IMR-90 (cell line): ENCODE data around the gene SH3BGRL. TPM values are rescaled to one million over a fixed set of nuclear protein-coding genes. Genes with fewer than 3 reads are reported as not detected.

Experiments
- ATAC-seq: fragments of 200-7000 bp; cut with Tn5 transposase; 2 replicates; pipeline ENCODE4 v1.9.1; 2020; ENCODE audit warnings: low read depth, mild to moderate bottlenecking, moderate library complexity
- BruUV-seq: library from RNA; stranded (reverse); fragments of 400-500 nt; replicated peaks from 2 replicates; lab custom pipeline; 2021; lab: Mats Ljungman, UMichigan
- CTCF ChIA-PET: fragments of 300-600 bp; formaldehyde crosslinking; extraction: SDS; loops from one replicate; lab custom pipeline; 2021; ENCODE audit warnings: antibody characterized with exemption; lab: Yijun Ruan, JAX
- POLR2A ChIA-PET: fragments of 300-600 bp; sonication (Branson Sonifier 250); formaldehyde crosslinking; loops from one replicate; lab custom pipeline; 2022; ENCODE audit warnings: antibody characterized with exemption; ENCODE audit not compliant: unreplicated experiment; lab: Charles Lee
- DNase-seq: peaks from one replicate; pipeline ENCODE4 v3.0.0; 2013
- H2AFZ ChIP-seq: replicated peaks from 2 replicates; pipeline ENCODE3; 2013; ENCODE audit warnings: low read length, mild to moderate bottlenecking; ENCODE audit not compliant: poor library complexity
- H2AK5ac ChIP-seq: 2 replicates; pipeline ENCODE4 v1.6.1; 2013; ENCODE audit warnings: low read depth, low read length, inconsistent platforms
- H2AK9ac ChIP-seq: replicated peaks from 2 replicates; pipeline ENCODE3; 2013; ENCODE audit warnings: mild to moderate bottlenecking, low read depth, low read length, moderate library complexity; ENCODE audit not compliant: poor library complexity
- H2BK120ac ChIP-seq: 2 replicates; pipeline ENCODE4 v1.6.1; 2013; ENCODE audit warnings: low read depth, low read length, inconsistent platforms
- H2BK15ac ChIP-seq: 3 replicates; pipeline ENCODE4 v1.6.1; 2013; ENCODE audit warnings: low read depth, low read length, inconsistent platforms
- H2BK20ac ChIP-seq: 2 replicates; pipeline ENCODE4 v1.6.1; 2013; ENCODE audit warnings: low read depth, mild to moderate bottlenecking, inconsistent platforms, low read length, moderate library complexity
- H2BK5ac ChIP-seq: 2 replicates; pipeline ENCODE4 v1.6.1; 2013; ENCODE audit warnings: mild to moderate bottlenecking, low read depth, low read length, inconsistent platforms; ENCODE audit not compliant: poor library complexity, severe bottlenecking
- H3K14ac ChIP-seq: replicated peaks from 2 replicates; pipeline ENCODE4 v1.6.1; 2013; ENCODE audit warnings: low read depth, low read length, inconsistent platforms
- H3K18ac ChIP-seq: 2 replicates; pipeline ENCODE4 v1.6.1; 2013; ENCODE audit warnings: low read depth, low read length, control low read depth
- H3K23ac ChIP-seq: 2 replicates; pipeline ENCODE4 v1.6.1; 2013; ENCODE audit warnings: low read depth, low read length, inconsistent platforms
- H3K27ac ChIP-seq: 2 replicates; pipeline ENCODE4 v1.5.1; 2013; ENCODE audit warnings: mild to moderate bottlenecking, control low read depth, low read length; ENCODE audit not compliant: insufficient read depth
- H3K27me3 ChIP-seq: 2 replicates; pipeline ENCODE4 v1.6.1; 2013; ENCODE audit warnings: low read length; ENCODE audit not compliant: control insufficient read depth, insufficient read depth
- H3K36me3 ChIP-seq: 2 replicates; pipeline ENCODE4 v1.6.1; 2013; ENCODE audit warnings: low read length, mixed read lengths; ENCODE audit not compliant: control insufficient read depth, insufficient read depth
- H3K4ac ChIP-seq: 2 replicates; pipeline ENCODE4 v1.6.1; 2013; ENCODE audit warnings: low read depth, low read length, inconsistent platforms
- H3K4me1 ChIP-seq: 2 replicates; pipeline ENCODE4 v1.6.1; 2013; ENCODE audit warnings: low read length, mixed read lengths; ENCODE audit not compliant: control insufficient read depth, insufficient read depth
- H3K4me2 ChIP-seq: 2 replicates; pipeline ENCODE4 v1.6.1; 2013; ENCODE audit warnings: low read depth, mild to moderate bottlenecking, control low read depth, low read length, moderate library complexity
- H3K4me3 ChIP-seq: 2 replicates; pipeline ENCODE4 v1.5.1; 2013; ENCODE audit warnings: low read depth, mild to moderate bottlenecking, control low read depth, low read length, moderate library complexity; ENCODE audit not compliant: insufficient read depth
- H3K56ac ChIP-seq: 2 replicates; pipeline ENCODE4 v1.6.1; 2013; ENCODE audit warnings: low read length, inconsistent platforms; ENCODE audit not compliant: insufficient read depth; ENCODE audit errors: extremely low read depth
- H3K79me1 ChIP-seq, 2 experiments: 2 replicates each; pipeline ENCODE4 v1.6.1; 2013; ENCODE audit warnings: low read length in 2 of 2, inconsistent platforms in 1 of 2, low read depth in 1 of 2
- H3K9ac ChIP-seq: 2 replicates; pipeline ENCODE4 v1.6.1; 2013; ENCODE audit warnings: low read depth, low read length, control low read depth
- H3K9me1 ChIP-seq: 2 replicates; pipeline ENCODE4 v1.6.1; 2013; ENCODE audit warnings: low read length, inconsistent platforms; ENCODE audit not compliant: insufficient read depth
- H3K9me3 ChIP-seq: 2 replicates; pipeline ENCODE4 v1.6.1; 2013; ENCODE audit warnings: low read length; ENCODE audit not compliant: control insufficient read depth, insufficient read depth
- H4K20me1 ChIP-seq: 2 replicates; pipeline ENCODE4 v1.6.1; 2013; ENCODE audit warnings: low read length, inconsistent platforms; ENCODE audit not compliant: insufficient read depth
- H4K5ac ChIP-seq: 2 replicates; pipeline ENCODE4 v1.6.1; 2013; ENCODE audit warnings: mild to moderate bottlenecking, low read depth, low read length, control low read depth
- H4K8ac ChIP-seq, 2 experiments: 2 replicates each; pipeline ENCODE4 v1.6.1; 2013; ENCODE audit warnings: low read depth in 2 of 2, low read length in 2 of 2, control low read depth in 1 of 2, inconsistent platforms in 1 of 2
- H4K91ac ChIP-seq: 2 replicates; pipeline ENCODE4 v1.6.1; 2013; ENCODE audit warnings: low read depth, low read length, inconsistent platforms; ENCODE audit not compliant: insufficient read depth
- NFE2L2 ChIP-seq: fragments of 150-350 bp; IDR thresholded peaks from 2 replicates; pipeline ENCODE4 v1.6.1; 2016; ENCODE audit warnings: low read depth, mild to moderate bottlenecking, low read length
- SMC3 ChIP-seq: fragments of 150-350 bp; IDR thresholded peaks from 2 replicates; pipeline ENCODE4 v1.6.1; 2016; ENCODE audit warnings: low read depth, mild to moderate bottlenecking, antibody characterized with exemption, low read length, moderate library complexity
- WGBS, 2 experiments: methylation state at CpG; one replicate each; pipeline versions ENCODE4 v1.1.5 to v1.1.7; 2013; ENCODE audit warnings: missing lambda C conversion rate in 2 of 2; ENCODE audit not compliant: insufficient read length in 1 of 2; ENCODE audit errors: extremely low coverage in 2 of 2; 5-methylcytosine and 5-hydroxymethylcytosine counted together
- dilution Hi-C: fragments of 300-500 bp; cut with HindIII; formaldehyde crosslinking; loops from one replicate; pipeline ENCODE4 v1.14.3; 2018; ENCODE audit warnings: low sequenced_read_pairs; ENCODE audit not compliant: unreplicated experiment
- in situ Hi-C: fragments of 300-500 bp; cut with MboI; formaldehyde crosslinking; loops from 3 replicates; pipeline ENCODE4 v1.14.3; 2019; ENCODE audit warnings: low sequenced_read_pairs, inconsistent platforms, mixed read lengths
- intact Hi-C: fragments of 100-400 bp; cut with micrococcal nuclease; formaldehyde crosslinking; loops from 2 replicates; pipeline ENCODE4 v1.10.0; 2022
- polyA plus RNA-seq, 3 experiments: library from polyadenylated mRNA; depleted of rRNA; stranded (reverse); fragments of >200 nt; gene quantifications; 2 replicates each; pipeline ENCODE4 v1.2.3, GENCODE V29; 2012; ENCODE audit warnings: low replicate concordance in 1 of 3
- total RNA-seq: library from RNA; depleted of rRNA; stranded (reverse); fragments of >200 nt; gene quantifications from 2 replicates; pipeline ENCODE4 v1.2.3, GENCODE V29; 2012

Gene SH3BGRL
- total and polyA plus RNA-seq, 2 of the 4 experiments (the other 2 are of a cell fraction) = 50.7 to 110 TPM

GRCh38 chrX:81232218-81232617, 30.3 kb downstream of the SH3BGRL start:
- Histone ChIP-seq H3K36me3 (0 out of 2 replicates have a peak, but pooled peaks cover 1% of the 10 kb centered on the region), H3K4me3 (no peak overlapping the region), H2AFZ (no peak overlapping the region), H3K9me1 (no peaks in the 10 kb centered on the region; the same call in 1 of the 2 replicates), H3K27ac (no peak overlapping the region), H2AK5ac (no peak overlapping the region), H3K4me2 (no peak overlapping the region), H4K20me1 (no peaks in the 10 kb centered on the region; the same call in 1 of the 2 replicates), H3K18ac (no peak overlapping the region), H2BK20ac (no peak overlapping the region), H2AK9ac (no peak overlapping the region), H3K14ac (no peak overlapping the region), H3K9me3 (no peaks in the 10 kb centered on the region), H3K56ac (no peak overlapping the region), H3K79me1 (peaks cover 0 to 7% of the 10 kb centered on the region in 2 experiments; a peak in 1 of 4 replicates), H3K27me3 (no peaks in the 10 kb centered on the region), H4K91ac (no peak overlapping the region), H3K9ac (no peak overlapping the region), H2BK5ac (no peak overlapping the region), H4K5ac (no peak overlapping the region), H4K8ac (no peak overlapping the region), H3K4ac (no peak overlapping the region), H2BK120ac (no peak overlapping the region), H2BK15ac (no peak overlapping the region), H3K4me1 (no peaks in the 10 kb centered on the region), H3K23ac (no peak overlapping the region)
- WGBS, 2 experiments = no CpG with 5 or more reads among the region's 1 CpG
- in situ Hi-C loops (no loop called here), dilution Hi-C loops (no loop called here), intact Hi-C loops (no loop called here)
- no peak for ATAC-seq
- ChIA-PET CTCF (no interaction called here), POLR2A (no interaction called here)
- no TSS peak for BruUV-seq
- TF ChIP-seq SMC3 (no peak), NFE2L2 (no peak)
- DNase-seq = no peak
